NCI-H82 treated with DMSO at 0.1 percent for 48 hours (cell line): ENCODE results near the gene ZNF384.

ENCODE experiments used
- DNase-seq: peaks from one replicate; lab custom pipeline; 2025; ENCODE audit not compliant: unreplicated experiment; lab: John Stamatoyannopoulos, UW

ZNF384 gene

GRCh38 chr12:6626654-6627283, 62.4 kb downstream of the ZNF384 start:
- DNase-seq: no peak

DNA sequence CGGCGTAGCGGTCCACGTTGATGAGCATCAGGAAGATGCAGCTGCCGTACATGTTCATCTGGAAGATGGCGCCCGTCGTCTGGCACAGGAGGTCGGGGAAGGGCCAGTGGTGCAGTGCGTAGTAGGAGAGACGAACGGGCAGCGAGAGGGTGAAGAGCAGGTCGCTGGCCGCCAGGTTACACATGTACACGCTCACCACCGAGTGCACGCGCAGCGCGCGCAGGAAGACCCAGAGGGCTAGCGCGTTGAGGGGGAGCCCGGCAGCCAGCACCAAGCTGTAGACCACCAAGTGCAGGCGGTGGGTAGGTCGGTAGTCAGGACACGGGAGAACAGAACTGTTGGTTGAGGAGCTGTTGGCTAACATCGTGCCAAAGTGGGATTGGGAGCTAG, 68.3 kb downstream of the ZNF384 start:
- no peak for DNase-seq

GRCh38 chr12:6620137-6620884, 68.9 kb downstream of the ZNF384 start:
- DNase-seq: no peak

DNA sequence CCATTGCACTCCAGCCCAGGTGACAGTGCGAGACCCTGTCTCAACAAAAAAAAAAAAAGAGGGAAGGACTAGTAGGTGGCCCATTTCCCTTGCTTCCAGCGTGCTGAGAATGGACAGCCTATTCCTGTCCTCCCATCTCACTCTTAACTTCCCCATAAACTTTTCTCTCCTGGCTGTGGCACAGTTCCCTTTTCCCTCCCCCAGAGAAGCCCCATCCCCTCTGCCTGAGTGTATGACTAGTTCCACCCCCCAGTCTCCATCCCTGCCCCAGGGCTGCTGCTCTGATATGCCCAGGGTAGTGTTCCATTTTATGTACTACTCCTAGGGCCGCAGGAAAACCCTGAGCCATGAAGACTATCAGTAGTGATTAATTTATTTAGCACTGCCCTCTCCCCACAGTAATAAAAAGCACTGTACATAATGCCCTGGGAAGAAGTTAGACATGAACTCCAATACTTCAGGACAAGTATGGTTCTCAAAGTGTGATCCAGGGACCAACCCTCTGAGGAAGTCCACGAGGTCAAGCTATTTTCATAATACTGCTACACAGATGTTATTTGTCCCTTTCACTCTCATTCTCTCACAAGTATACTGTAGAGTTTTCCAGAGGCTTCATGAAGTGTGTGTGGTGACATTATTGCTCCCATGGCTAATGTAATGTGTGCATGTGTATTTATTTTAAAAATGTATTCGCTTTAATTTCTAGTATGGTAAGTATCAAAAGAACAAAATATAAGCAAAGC, 70.5 kb downstream of the ZNF384 start:
- no peak for DNase-seq
